ENCODE data around the gene AFF3. TPM values are rescaled to one million over a fixed set of nuclear protein-coding genes. Genes with fewer than 3 reads are reported as not detected.

AFF3 gene
- total and polyA plus RNA-seq, 10 donors: 6.0 to 92.2 (median 64.0) TPM

- Histone ChIP-seq H3K4me1 (no peaks in the 10 kb centered on the region), H3K4me3 (no peak overlapping the region), H3K36me3 (peaks cover 0 to 23% (median 0%) of the 10 kb centered on the region in 6 donors), H3K9me3 (no peaks in the 10 kb centered on the region), H3K27me3 (replicated peaks in 1 of 7) (no peaks in the 10 kb centered on the region), H3K27ac (no peak overlapping the region)
- WGBS, 5 donors: 80 to 95% (median 93%) methylated on average over 8 of the region's 8 CpGs
- no peak for DNase-seq
- intact Hi-C loops (cut with DNase I; ENCODE audit: low total_unique reads): no loop called here
- TF ChIP-seq POLR2A (IDR thresholded peaks at IDR 0.05) (no peak), POLR2AphosphoS5 (IDR thresholded peaks at IDR 0.05) (no peak), CTCF (IDR thresholded peaks at IDR 0.05 in 8 of 11, conservative IDR thresholded peaks at IDR 0.05 in 3 of 11) (no peak)
Observed at GRCh38 chr2:99660616-99661406, 481.6 kb downstream of the AFF3 start.

DNA sequence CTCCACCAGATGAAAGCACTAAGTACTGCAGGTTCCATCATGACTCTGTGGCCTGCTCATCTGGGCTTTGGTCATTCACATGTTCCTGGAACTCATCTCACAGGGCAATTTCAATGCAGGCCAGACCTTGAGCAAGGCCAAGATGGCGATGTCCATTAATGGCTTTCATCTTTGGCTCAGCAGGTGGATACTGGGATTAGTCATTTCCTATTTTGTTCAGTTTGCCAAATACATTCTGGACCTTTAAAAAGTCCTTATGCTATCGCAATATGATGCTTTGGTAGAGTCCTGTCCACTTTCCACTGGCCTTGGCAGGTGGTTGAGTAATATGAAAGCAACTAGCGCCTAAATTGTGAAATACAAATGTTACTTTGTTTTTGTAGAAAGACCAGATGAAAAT is 482.5 kb downstream of the AFF3 start:
- WGBS, 5 donors: 75 to 91% (median 77%) methylated on average over 3 of the region's 3 CpGs
- intact Hi-C loops (cut with DNase I; ENCODE audit: low total_unique reads): no loop called here
- Histone ChIP-seq H3K36me3 (peaks cover 0 to 13% (median 0%) of the 10 kb centered on the region in 6 donors), H3K4me3 (no peak overlapping the region), H3K27ac (no peak overlapping the region), H3K27me3 (replicated peaks in 1 of 7) (no peaks in the 10 kb centered on the region), H3K4me1 (no peaks in the 10 kb centered on the region), H3K9me3 (no peaks in the 10 kb centered on the region)
- TF ChIP-seq POLR2A (IDR thresholded peaks at IDR 0.05) (no peak), POLR2AphosphoS5 (IDR thresholded peaks at IDR 0.05) (no peak), CTCF (IDR thresholded peaks at IDR 0.05 in 8 of 11, conservative IDR thresholded peaks at IDR 0.05 in 3 of 11) (no peak)
- no peak for DNase-seq

DNA sequence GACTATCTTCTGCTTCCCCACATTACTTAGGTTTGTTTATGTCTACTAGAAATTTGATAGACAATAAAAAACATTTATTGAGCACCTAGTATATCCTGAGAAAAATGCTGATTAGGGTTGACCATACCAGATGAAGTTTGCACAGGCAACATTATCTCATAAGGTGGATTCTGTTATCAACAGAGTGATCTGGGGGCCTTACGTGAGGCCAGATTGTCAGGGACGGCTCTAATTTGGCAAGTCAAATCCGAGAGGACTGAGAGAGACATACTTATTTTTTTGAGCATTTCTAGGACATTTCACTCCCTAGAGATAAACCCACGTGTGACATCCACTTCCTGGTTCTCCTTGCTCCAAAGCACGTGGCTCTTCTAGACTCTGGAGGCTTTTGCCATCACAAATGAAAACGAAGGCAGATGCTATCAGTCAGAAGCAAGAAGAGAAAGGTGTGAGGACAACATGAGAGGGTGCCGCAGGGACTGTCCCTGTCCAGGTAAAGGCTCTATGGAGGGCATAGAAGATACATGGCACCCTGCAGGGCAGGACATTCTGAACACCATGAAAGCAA is 484.6 kb downstream of the AFF3 start:
- intact Hi-C loops (cut with DNase I; ENCODE audit: low total_unique reads): no loop called here
- Histone ChIP-seq H3K36me3 (peaks cover 0 to 16% (median 0%) of the 10 kb centered on the region in 6 donors), H3K4me3 (no peak overlapping the region), H3K9me3 (no peaks in the 10 kb centered on the region), H3K4me1 (no peaks in the 10 kb centered on the region), H3K27me3 (replicated peaks in 1 of 7) (no peaks in the 10 kb centered on the region), H3K27ac (no peak overlapping the region)
- no peak for TF ChIP-seq POLR2AphosphoS5 (IDR thresholded peaks at IDR 0.05)
- no peak for TF ChIP-seq CTCF (IDR thresholded peaks at IDR 0.05 in 8 of 11, conservative IDR thresholded peaks at IDR 0.05 in 3 of 11)
- TF ChIP-seq POLR2A (IDR thresholded peaks at IDR 0.05): no peak
- WGBS, 5 donors: 60 to 78% (median 73%) methylated on average over 7 of the region's 7 CpGs
- DNase-seq: no peak

DNA sequence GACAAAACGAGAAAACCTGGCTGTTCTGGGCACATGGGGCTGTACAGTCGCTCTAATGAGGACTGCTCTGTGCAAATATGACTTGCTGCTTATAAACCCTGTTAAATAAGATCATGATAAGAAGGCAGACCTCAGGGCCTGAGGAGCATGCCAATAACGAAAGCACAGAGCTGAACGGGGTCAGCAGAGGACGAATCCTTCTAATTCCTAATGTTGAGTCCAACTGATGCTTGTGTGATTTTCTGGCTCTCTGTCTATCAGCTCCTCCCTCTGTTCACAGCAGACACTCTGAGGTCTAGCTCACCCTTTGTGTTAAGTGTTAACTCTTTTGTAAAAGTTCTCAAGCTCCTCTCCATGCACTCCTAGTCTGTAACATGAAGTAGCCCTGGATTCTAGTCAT is 485.4 kb downstream of the AFF3 start:
- Histone ChIP-seq H3K27me3 (replicated peaks in 1 of 7) (no peaks in the 10 kb centered on the region), H3K9me3 (no peaks in the 10 kb centered on the region), H3K27ac (no peak overlapping the region), H3K36me3 (peaks cover 0 to 23% (median 0%) of the 10 kb centered on the region in 6 donors), H3K4me1 (no peaks in the 10 kb centered on the region), H3K4me3 (no peak overlapping the region)
- intact Hi-C loops (cut with DNase I; ENCODE audit: low total_unique reads): no loop called here
- TF ChIP-seq CTCF (IDR thresholded peaks at IDR 0.05 in 8 of 11, conservative IDR thresholded peaks at IDR 0.05 in 3 of 11): no peak
- no peak for TF ChIP-seq POLR2AphosphoS5 (IDR thresholded peaks at IDR 0.05)
- TF ChIP-seq POLR2A (IDR thresholded peaks at IDR 0.05): no peak
- WGBS, 5 donors: 69 to 85% (median 75%) methylated on average over 5 of the region's 5 CpGs
- no peak for DNase-seq

Measured in spleen (tissue), 11 donors.